Stimulated activated CD4-positive, alpha-beta T cell treated with anti-CD3 and anti-CD28 coated beads, Interleukin-1b, Interleukin-23, amount 100 ng/mL, for 4 hours (primary cell): ENCODE measurements around the gene GDF15.
"Not testable (repeated sequence)": the region's sequence is repeated elsewhere in the genome, so short reads cannot be mapped to it uniquely, and the experiment has no call there.

Experiments
- DNase-seq, 2 donors: peaks; one replicate each; pipeline ENCODE4 v3.0.0-alpha.2; 2020; ENCODE audit warnings: low read depth in 2 of 2

Gene GDF15

DNA sequence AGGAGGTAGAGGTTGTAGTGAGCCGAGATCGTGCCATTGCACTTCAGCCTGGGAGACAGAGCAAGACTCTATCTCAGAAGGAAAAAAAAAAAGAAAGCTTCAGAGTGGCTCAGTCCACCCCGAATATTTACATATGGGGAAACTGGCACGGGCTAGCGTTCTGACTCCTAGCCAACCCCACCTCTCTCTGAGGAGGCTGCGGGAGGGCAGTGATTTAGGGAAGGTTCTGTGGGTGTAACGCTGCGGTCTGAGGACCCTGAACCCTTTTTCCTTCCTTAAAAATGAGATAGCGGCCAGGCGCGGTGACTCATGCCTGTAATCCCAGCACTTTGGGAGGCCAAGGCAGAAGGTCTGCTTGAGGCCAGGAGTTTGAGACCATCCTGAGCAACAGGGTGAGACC lies 6.5 kb downstream of the GDF15 start:
- DNase-seq: no peak

DNA sequence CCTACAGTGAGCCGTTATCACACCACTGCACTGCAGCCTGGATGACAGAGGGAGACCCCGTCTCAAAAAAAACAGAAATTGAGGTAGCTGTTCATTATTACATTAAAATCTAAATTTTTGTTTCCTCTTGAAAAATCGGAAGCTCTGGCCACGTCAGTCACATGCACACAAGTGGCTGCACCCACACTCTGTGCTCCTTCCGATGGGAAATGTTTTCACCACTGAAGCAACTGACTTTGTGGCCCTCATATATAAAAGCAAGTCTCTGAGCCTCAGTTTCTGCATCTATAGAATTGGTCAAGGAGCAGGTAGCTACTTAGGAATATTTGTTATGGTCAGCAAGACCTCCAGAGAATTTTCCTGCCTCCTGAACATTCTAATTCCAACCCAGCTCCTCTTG lies 7.0 kb downstream of the GDF15 start:
- no peak for DNase-seq

DNA sequence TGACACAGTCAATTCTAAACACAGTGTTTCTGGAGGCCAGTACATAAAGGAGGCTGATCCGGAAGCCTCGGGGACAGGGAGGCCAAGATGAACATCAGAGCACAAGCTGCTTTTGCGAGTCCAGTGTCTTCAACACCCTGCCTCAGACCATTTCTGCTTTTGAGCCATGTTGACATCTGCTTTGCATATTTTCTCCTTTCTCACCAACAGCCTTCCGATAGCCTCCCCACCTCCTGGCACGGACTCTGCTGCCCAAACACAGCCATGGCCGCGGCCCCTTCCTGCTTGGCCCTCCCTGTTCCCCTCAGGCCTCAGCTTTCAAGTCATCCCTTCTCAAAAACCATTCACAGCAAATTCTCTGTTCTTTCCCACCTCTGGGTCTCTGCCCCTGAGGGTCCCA lies 7.9 kb downstream of the GDF15 start:
- no peak for DNase-seq

DNA sequence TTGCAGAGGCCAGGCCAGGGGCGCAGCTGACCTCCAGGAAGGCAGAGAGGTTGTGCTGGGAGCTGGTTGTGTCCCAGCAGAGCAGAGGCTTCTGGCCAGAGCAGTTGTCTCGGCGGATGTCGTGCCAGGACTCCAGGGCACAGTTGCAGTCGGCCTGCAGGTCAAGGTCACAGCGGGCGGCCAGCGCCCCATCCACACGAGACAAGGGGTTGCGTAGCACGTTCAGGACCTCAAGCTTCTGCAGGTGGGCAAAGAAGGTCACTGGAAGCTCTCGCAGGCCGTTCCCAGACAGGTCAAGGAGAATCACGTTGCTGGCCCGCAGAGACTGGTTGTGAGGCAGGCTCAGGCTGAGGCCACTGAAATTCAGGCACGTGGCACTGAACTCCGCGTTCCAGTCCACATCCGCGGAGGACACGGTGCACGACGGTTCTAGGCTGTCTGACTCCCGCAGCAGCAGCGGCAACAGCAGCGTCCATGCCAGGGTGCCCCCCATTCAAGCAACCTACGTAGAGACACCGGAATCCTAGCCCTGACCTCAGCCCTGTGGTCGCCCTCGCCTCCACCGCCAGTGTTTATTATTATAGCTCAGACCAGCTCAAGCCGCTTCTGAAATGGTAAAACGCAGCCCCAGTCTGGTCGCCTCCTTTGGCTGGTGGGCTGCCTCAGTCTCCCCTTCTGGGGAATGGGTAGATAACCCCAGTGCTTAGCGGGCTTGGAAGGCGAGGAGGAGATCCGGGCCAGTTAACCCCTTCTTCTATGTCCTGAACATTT lies 10.7 kb downstream of the GDF15 start:
- no peak for DNase-seq

DNA sequence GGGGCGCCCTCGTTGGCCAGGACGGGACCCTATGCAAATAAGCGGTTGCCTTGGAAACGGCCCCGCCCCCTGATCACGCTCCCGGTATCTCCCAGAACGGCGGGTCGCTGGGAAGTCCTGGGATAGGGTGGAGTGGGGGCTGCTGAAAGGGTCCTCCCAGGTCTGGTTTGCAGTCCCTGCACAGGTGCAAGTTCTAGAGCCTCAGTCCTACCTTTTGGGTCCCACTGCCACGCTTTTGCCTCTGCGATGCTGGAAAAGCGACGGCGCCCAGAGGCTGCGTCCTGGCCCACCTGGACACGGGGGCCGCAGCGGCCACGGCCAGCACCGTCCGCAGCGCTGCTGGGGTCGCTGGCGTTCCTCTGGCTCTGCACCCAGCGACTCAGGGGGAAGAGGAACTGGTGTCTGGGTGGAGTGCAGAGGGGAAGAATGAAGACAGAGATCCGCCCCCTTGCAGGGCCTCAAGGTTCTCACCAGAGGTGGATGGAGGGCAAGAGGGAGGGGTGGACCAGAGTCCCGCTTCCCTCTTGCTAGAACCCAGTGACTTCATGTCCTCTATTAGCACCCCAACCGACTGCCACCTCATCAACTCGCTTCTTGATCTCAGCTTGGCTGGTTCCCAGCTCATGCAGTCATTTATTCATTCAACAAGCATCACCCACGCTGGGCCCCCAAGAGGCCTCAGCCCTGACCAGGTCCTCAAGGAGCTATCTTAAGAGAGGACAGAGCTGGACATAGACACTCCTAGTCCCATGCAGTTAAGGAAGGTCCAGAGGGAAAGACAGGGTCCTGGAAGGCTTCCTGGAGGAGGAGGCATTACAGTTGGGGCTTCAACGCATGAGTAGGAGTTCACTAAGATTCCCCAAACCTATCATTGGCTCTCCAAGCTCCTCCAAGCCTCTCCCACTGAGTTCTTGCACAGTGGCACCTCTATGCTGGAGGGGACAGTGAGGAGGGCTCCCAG lies 11.6 kb downstream of the GDF15 start, which contains the start of gene LRRC25:
Gene LRRC25, minus strand, starts transcription at position 381 of the 961 bp plus-strand sequence. CDS start 659 bp downstream, outside the sequence.
- DNase-seq: no peak

DNA sequence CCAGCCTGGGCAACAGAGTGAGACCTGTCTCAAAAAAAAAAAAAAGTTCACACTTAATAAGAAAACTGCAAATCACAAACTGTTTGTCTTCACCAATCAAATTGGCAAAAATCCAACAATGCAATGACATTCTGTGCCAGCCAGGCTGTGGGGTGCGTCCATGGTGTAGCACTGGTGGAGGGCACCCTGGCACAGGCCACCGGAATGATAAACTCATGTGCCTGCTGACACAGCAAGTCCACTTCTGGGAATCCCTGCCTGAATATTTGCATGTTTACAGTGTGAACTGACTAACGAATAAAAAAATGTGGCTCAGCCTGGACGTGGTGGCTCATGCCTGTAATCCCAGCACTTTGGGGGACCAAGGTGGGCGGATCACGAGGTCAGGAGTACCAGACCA lies 13.1 kb downstream of the GDF15 start:
- DNase-seq: no peak

DNA sequence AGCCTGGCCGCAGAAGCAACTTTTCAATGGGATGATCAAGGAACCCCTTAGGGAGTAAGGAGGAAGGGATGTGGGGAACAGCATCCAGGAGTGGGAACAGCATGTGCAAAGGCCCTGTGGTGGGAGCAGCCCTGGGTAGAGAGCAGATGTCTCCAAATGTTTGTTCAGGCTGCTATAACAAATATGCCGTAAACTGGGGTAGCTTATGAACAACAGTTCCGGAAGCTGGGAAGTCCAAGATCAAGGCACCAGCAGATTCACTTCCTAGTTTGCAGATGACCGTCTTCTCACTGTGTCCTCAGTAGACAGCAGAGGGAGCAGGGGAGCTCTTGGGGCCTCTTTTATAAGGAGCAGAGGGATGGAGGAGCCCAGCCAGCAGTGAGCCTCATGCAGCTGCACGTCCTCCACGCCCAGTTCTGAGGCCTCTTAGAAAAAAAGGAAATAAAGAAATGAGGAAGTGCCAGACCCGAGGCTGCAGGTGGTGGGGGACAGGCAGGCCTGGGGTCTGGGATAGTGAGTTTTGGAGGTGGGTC lies 15.7 kb downstream of the GDF15 start:
- DNase-seq: no peak

DNA sequence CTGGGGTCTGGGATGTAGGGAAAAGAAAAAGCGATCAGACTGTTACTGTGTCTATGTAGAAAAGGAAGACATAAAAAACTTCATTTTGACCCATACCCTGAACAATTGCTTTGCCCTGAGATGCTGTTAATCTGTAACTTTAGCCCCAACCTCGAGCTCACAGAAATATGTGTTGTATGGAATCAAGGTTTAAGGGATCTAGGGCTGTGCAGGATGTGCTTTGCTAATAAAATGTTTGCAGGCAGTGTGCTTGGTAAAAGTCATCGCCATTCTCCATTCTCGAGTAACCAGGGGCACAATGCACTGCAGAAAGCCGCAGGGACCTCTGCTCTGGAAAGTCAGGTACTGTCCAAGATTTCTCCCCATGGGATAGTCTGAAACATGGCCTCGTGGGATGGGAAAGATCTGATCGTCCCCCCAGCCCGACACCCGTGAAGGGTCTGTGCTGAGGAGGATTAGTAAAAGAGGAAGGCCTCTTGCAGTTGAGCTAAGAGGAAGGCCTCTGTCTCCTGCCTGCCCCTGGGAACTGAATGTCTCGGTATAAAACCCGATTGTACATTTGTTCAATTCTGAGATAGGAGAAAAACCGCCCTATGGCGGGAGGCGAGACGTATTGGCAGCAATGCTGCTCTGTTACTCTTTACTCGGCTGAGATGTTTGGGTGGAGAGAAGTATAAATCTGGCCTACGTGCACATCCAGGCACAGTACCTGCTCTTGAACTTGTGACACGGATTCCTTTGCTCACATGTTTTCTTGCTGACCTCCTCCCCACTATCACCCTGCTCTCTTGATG lies 16.7 kb downstream of the GDF15 start:
- not testable (repeated sequence) for DNase-seq

DNA sequence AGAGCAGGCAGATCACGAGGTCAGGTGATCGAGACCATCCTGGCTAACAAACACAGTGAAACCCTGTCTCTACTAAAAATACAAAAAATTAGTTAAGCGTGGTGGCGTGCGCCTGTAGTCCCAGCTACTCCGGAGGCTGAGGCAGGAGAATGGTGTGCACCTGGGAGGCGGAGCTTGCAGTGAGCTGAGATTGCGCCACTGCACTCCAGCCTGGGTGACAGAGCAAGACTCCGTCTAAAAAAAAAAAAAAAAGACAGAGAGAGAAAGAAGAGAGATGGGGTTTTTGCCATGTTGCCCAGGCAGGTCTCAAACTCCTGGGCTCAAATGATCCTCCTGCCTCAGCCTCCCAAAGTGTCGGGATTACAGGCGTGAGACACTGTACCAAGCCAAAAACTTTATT lies 19.8 kb downstream of the GDF15 start:
- not testable (repeated sequence) for DNase-seq

DNA sequence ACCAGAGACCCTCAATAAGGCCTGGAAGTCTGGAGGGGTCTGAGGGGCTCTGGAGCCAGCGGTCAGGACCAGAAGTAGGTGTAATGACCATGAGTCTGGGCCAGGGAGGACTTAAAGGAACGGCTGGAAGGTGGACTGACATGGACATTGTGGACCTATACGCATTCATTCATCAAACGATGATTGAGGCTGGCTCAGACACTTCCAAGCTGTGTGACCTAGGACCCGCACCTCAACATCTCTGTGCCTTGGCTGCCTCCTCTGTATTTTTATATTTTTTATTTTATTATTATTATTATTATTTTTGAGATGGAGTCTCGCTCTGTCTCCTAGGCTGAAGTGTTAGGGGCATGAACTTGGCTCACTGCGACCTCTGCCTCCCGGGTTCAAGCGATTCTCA lies 20.8 kb downstream of the GDF15 start:
- DNase-seq: no peak

DNA sequence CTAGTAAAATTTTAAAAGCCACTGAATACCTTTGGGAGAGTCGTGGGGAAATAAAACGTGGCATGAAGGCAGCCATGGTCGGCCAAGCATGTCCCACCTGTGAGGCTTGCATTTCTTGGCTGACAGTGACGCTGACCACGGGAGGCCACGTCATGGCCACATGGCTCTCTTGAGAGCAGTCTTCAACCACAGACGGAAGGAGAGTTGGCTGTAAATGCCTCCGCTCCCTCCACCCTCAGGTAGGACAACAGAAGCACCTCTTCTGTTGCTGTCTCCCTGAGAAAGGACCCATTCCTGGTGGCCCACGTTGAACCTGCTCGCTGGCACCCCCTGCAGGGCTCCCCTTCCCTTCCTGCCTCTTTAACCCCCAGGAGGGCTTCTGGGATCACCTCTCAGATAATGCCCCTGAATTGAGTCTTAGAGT lies 22.1 kb downstream of the GDF15 start:
- DNase-seq: no peak

DNA sequence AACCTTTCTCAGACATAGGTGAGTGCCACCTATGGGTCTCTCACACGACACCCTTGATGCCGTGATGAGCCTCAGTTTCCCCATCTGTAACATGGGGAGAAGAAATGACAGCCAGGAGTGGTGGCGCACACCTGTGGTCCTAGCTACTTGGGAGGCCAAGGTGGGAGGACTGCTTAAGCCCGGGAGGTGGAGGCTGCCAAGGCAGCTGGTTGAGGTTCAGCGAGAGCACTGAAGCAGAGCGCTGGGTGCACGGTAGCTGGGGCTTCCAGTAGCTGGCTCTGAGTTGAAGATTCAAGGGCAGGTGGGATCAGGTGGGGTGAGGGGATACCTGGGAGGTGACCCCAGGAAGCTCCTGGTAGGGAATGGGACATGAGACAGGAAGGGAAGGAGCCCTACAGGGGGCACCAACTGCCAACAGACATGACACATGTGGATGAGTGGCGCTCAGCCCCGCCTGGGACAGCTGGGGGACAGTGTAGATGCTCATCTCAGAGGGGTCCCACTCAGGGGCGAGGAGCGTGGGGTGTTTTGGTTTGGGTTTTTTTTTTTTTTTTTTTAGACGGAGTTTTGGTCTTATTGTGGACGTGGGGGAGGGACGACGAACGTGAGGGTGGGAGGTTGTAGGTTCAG lies 26.8 kb downstream of the GDF15 start:
- no peak for DNase-seq

DNA sequence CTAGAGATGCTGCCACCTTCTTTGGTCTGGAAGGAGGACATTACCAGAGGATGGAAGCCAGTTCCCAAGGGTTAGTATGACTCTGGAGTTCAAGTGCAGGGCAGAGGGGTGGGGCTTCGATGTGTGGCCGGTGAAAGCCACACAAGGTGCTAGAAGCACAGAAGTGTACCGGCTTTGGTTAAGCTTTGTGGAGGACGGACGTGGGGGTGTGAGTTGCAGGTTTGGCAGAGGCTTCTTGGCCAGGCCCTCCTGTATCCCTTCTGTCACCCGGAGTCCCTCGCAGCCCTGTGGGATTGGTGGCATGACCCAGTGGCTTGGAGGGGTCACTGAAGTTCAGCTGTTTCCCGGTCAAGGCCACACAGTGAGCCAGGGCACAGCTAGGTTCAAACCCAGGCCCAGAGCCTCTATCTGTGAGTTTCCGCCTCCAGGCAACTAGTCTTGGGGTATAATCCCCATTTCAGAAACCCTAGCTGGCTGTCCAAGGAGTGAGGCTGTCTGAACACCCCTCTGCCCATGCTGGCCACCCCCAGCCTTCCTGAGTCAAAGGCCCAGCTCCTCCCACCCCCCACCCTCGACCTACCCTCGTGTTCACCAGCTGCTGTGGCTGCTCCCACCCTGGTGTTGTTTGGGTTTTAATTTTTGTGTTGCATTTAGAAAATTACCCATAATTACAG lies 28.7 kb downstream of the GDF15 start:
- no peak for DNase-seq

DNA sequence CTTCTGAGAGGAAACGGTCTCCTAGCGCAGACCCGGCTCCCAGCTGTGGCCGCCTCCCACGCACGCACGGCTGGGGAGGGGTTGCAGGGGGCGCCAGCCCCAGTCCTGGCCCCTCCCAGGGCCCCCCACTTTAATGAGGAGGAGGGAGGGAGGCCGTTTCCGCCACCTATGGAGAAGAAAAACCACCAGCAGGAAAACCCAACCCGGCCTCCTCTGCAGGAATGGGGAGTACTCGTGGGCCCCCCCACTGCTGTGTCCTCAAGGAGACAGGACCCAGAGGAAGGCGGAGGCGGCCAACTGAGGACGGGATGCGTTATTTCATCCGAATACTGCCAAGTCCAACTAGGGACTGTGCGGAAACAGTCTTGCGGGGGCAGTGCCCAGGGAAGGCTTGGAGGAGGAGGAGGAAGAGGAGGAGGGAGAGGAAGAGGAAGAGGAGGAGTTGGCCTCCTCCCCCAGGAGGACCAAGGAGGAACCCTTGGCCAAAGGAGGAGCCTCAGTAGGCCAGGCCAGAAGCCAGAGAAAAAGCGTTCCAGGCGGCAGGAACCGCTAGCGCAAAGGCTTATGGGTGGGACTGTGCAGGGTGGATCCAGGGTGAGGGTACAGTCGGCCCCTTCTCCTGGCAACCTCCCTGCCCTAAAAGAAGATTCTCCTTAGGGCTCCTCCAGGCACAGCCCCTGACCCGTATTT lies 29.4 kb downstream of the GDF15 start:
- DNase-seq: no peak

DNA sequence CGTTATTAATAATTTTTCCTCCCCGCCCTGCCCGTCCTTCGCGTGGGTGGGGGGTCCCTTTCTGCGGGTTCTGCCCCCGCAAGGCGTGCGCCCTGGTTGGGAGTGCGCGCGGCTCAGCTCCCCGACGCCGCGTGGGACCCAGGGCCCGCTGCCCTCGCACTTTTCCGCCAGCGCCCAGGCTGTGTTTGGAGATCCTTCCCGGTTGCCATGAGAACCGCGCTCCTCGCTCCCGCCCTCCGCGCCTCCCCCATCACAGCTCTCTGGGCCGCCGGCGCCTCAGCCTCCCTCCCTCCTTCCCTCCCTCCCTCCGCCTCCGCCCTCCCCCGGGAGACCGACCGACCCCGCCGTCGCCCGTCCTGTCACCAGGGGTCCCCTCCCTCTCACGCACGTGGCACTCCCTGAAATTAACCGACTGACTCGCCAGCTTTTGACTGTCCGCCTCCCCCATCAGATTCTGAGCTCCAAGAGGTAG lies 30.9 kb downstream of the GDF15 start:
- DNase-seq: peak; percentile 37 to 44

DNA sequence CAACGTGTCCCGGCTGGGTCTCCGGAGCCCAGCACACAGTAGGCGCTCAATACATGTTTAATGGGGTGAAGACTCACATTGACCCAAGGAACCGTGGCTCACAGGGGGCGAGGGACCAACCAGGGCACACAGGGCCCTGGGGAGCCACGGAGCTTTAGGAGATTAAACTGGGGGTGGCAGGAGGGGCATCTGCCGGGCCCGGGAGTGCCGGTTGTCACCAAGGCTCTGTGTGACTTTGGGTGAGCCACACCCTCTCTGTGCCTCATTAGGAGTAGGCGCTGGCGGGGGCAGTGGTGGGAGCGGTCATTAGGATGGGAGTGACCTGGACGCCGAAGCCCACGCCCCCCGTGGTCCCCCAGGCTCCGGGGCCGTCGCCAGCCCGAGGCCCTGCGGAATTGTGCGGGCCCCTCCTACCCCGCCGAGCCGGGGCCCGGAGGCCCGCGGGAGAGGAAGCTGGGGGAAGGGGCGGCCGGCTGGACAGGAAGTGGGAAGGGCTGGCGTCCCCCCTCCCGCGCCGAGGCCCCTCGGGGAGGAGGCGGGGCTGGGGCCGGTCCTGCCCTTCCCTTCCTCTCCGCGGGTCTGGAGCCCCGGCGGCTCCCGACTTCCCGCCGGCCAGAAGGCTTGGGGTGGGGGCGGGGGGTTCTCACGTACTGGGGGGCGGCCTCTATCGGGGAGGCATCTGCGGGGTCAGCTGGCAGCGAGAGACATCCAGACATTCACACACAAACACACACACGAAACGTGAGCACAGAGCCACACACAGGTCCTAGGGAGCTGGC lies 31.5 kb downstream of the GDF15 start:
- no peak for DNase-seq

DNA sequence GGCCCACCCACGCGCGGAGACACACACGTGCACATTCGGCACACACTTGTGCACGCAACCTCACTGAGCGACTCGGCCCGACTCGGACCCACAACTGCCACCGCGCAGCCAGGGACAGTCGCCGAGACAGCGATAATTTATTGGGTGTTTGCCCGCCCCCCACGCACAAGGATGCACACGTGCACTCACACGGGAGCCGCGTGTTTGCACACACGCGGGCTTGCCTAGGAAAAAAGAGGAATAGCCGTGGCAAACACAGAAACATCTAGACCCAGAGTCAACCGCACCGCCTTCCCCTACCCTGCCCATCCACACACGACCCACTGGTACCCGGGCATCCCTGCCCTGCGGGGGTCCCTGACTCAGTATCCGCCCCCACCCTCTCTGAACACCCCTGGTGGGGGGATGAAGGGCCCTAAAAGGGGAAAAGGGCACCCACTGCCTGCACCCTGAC lies 32.1 kb downstream of the GDF15 start:
- no peak for DNase-seq

DNA sequence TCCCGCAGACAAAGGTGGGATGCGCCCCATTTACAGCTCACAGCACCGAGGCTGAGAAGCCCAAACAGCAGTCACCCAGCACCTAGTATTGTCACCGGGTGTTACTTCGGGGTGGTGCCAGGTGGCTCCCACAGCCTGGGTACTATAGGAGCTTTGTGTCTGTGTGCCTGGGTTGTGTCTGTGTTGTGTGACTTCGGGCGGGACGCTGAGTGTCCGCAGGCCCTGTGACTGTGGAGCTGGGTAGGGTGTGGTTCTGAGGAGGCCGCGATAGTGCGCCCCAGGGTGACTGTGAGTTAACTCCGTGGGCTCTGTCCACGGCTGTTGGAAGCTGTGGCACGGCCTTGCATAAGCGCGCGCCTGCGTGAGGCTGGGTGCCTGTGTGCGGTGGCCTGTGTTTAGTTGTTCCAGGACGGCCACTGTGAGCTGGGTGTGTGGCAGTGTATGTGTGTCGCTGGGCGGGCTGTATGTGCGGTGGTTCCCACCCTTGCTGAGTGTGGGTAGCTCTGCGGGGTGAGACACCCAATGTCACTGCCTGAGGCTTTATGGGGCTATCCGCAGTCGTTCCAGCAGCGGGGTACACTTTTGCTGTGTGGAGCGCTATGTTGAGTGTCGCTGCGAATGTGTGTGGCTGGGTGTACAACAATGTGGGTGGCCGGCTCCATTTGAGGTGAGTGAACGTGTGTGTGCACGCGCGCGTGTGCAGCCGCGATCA lies 32.7 kb downstream of the GDF15 start:
- DNase-seq: no peak
